C4-2B (cell line): ENCODE measurements around the gene STARD10.

Experiments used
- H3K27ac ChIP-seq: fragments of 450-650 bp; 2 replicates; pipeline ENCODE4 v1.5.1; 2017
- ZFX ChIP-seq: fragments of 450-650 bp; IDR thresholded peaks from 2 replicates; pipeline ENCODE4 v1.6.1; 2017
- TF ChIP-seq, protein P1 (sequence below): fragments of 450-650 bp; conservative IDR thresholded peaks from 2 replicates; pipeline ENCODE4 v1.5.1; 2017; ENCODE audit warnings: mild to moderate bottlenecking

STARD10 gene

DNA sequence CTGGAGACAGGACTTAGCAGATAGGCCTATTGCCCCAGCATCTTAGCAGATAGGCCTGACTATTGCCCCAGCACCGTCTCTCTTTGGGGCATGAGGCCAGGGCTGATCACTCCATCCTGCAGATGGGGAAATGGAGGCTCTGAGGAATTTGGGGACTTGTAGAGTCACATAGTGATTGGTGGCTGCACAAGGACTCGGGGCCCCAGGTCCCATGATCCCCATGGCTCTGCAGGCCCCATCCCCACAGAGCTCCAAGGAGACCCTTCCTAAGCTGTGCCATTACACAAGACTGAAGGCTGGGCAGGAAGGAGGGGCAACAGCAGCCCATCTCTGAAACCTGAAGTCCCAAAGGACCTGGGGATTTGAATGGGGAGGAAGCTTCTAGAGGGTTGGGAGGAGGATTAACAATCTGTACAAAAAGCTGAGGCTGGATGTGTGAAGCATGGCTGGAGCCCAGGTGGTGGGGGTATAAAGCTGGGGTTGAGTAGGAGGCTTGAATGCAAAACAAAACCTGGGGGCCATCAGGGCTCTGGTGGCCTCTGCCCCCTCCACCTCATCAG lies 43.2 kb downstream of the STARD10 start:
- H3K27ac ChIP-seq: no peak overlapping the region
- TF ChIP-seq ZFX: no peak
- TF ChIP-seq, protein P1, sequence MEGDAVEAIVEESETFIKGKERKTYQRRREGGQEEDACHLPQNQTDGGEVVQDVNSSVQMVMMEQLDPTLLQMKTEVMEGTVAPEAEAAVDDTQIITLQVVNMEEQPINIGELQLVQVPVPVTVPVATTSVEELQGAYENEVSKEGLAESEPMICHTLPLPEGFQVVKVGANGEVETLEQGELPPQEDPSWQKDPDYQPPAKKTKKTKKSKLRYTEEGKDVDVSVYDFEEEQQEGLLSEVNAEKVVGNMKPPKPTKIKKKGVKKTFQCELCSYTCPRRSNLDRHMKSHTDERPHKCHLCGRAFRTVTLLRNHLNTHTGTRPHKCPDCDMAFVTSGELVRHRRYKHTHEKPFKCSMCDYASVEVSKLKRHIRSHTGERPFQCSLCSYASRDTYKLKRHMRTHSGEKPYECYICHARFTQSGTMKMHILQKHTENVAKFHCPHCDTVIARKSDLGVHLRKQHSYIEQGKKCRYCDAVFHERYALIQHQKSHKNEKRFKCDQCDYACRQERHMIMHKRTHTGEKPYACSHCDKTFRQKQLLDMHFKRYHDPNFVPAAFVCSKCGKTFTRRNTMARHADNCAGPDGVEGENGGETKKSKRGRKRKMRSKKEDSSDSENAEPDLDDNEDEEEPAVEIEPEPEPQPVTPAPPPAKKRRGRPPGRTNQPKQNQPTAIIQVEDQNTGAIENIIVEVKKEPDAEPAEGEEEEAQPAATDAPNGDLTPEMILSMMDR: no peak

DNA sequence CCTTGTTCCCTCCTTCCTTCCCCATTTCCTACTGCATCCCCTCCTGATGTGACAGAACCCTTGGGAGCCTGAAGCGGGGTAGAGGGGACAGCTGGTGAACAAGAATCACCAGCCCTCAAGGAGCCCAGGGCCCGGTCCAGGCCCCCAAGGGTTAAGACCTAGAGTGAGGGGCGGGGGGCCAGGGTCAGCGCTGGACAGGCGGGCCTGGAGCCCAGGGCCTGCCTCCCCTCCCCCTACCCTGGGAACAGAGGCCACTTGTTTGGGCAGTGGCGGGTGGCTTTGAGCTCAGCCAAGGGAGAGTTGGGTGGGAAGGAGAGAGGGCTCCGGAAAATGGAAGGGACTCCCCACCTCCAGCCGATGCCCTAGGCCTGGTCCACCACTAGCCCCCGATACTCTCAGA lies 43.8 kb downstream of the STARD10 start:
- TF ChIP-seq, protein P1: no peak
- TF ChIP-seq ZFX: no peak
- no peak overlapping the region for H3K27ac ChIP-seq

DNA sequence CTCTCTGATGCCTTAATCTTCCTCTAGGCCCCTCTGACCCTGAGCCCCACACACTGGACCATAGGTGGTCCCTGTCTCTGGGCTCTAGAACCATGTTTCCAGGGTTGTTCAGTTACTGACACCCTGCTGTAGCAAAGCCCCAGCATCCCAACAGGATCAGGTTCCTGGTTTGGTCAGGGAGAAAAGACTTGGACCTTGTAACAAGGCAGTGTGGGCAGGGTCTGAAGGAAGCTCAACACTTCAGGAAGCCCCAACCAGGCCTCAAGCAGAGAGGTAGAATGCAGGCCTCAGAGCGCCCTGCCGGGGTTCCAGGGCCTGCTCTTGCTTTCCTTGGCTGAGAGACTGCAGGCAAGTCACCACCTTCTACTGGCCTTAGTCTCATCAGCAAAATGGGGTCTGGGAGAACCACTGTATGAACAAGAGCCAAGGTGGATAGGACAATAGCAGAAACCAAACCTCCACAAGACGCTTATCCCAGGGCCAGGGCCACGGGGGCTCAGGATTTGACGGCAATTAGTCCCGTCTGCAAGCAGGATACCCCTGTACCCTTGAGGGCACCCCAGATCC lies 46.5 kb downstream of the STARD10 start:
- no peak overlapping the region for H3K27ac ChIP-seq
- no peak for TF ChIP-seq ZFX
- TF ChIP-seq, protein P1: no peak

DNA sequence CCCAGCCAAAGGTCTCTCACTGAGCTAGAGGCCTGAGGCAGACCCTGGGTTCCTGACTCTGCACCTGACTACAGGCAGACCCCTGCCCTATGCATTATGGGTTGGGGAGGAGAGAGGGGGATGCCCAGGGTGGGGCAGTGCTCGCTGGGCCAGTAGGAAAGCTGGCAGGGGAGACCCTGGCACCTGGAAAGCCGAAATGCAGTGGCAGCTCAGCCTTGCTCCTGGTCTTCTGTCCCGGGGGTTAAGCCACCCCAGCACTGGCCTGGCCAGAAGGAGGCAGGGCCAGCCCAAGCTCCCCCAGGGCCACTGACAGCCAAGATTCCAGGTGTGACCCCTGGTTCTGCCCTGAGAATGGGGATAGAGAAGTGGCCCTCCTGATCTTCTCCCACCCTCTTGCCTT lies 47.0 kb downstream of the STARD10 start:
- TF ChIP-seq, protein P1: no peak
- TF ChIP-seq ZFX: no peak
- H3K27ac ChIP-seq: no peak overlapping the region

DNA sequence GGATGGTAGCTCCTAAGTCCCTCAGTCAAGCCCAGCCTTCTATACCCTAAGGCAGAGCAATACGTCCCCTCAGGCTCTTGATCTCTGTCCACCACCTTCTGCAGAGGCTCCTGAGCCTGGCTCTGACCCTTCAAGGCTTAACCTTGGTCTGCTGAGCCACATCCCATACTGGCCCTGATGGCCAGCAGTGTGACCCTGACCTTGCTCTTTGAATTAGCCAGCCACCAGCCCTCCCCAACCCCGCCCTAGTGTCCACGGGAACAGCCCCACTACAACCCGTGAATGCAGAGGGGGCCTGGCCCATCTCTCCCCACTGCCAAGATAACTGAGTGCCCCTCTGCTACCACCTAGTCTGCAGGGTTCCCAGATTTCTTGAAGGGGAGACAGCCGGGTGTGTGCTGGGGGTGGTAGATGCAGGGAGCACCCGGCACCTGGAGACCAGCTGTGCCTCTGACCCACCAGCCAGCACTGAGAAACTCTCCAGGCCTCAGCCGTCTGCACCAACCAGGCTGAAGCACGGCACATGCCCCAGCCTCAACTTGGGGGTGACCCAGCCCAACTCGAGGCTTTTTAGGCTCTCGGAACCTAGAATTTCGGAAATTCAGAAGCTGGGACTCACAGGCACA lies 47.8 kb downstream of the STARD10 start:
- no peak overlapping the region for H3K27ac ChIP-seq
- no peak for TF ChIP-seq ZFX
- TF ChIP-seq, protein P1: no peak

DNA sequence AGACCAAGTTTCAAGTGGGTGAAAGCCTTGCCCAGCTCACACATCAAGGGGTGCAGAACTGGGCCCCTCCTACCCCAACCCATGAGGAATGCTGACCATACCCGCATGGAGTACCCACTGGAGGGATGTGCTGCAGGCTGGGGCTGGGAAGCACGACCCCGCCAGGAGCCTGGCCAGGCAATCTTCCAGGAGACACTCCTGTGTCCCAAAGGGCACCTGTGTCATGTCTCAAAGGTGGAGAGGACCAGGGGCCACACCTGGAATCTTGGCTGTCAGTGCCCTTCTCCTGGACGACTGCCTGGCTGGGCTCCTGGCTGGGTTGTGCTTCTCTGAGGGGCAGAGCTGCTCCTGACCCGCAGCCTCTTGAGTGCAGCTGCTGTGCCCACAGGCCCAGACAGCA lies 48.3 kb downstream of the STARD10 start:
- TF ChIP-seq, protein P1: no peak
- no peak for TF ChIP-seq ZFX
- no peak overlapping the region for H3K27ac ChIP-seq

DNA sequence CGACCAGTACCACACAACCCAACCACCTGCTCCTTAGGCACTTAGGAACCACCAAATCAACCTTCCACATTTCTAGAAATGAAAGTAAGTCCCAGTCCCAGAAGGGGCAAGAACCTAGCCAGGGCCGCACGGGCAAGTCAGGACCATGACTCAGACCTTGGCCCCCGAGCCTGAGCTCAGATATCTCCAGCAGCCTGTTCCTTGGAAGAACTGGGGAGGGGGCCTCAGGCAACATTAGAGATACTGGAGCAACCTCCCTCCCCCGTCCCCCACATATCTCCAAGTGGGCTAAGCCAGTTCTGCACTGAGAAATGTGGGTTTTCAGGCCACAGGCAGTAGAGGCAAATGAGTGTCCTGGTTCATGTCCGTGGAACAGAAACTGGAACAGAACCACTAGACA lies 49.4 kb downstream of the STARD10 start:
- no peak for TF ChIP-seq ZFX
- TF ChIP-seq, protein P1: no peak
- H3K27ac ChIP-seq: no peak overlapping the region
